CD4-positive, alpha-beta T cell treated with Interferon alpha-2 for 1 hour (primary cell): ENCODE measurements around the gene KIF18B.

ENCODE experiments used
- DNase-seq, 2 donors: peaks; one replicate each; pipeline ENCODE4 v3.0.0-alpha.2; 2020 to 2022

Gene KIF18B

GRCh38 chr17:44903012-44903685, 44.4 kb downstream of the KIF18B start:
- no peak for DNase-seq

- DNase-seq, result no peak
These were observed 45.3 kb downstream of the KIF18B start for GRCh38 chr17:44902135-44902760.

- DNase-seq, result no peak
These were observed 46.1 kb downstream of the KIF18B start for GRCh38 chr17:44901411-44901921.

- DNase-seq, result no peak
These were observed 46.7 kb downstream of the KIF18B start for GRCh38 chr17:44900894-44901293.

GRCh38 chr17:44899074-44899782, 48.3 kb downstream of the KIF18B start, which contains the start of gene EFTUD2:
Gene EFTUD2 (minus strand): TSS chr17:44899445. CDS start chr17:44894521, 4,924 bp downstream.
- DNase-seq, result peak; percentile 91 to 94

GRCh38 chr17:44898768-44899073, 48.9 kb downstream of the KIF18B start:
- DNase-seq, result peak in 1 of 2 donors; percentile 34

- no peak for DNase-seq
These were observed 52.9 kb downstream of the KIF18B start for GRCh38 chr17:44894642-44895041.

- no peak for DNase-seq
These were observed 55.3 kb downstream of the KIF18B start for GRCh38 chr17:44892250-44892649.

GRCh38 chr17:44889003-44889402, 58.6 kb downstream of the KIF18B start:
- DNase-seq, result no peak

- peak in 1 of 2 donors; percentile 31 for DNase-seq
These were observed 59.3 kb downstream of the KIF18B start for GRCh38 chr17:44887971-44888954.

GRCh38 chr17:44887016-44887415, 60.6 kb downstream of the KIF18B start:
- DNase-seq, result no peak

GRCh38 chr17:44884941-44885340, 62.6 kb downstream of the KIF18B start:
- DNase-seq, result no peak

GRCh38 chr17:44881145-44881544, 66.4 kb downstream of the KIF18B start:
- DNase-seq, result no peak

GRCh38 chr17:44880062-44880461, 67.5 kb downstream of the KIF18B start:
- DNase-seq, result no peak

GRCh38 chr17:44879376-44879775, 68.2 kb downstream of the KIF18B start:
- DNase-seq, result no peak

GRCh38 chr17:44878627-44879221, 68.8 kb downstream of the KIF18B start:
- DNase-seq, result peak; percentile 10 to 40

GRCh38 chr17:44877121-44877520, 70.5 kb downstream of the KIF18B start:
- no peak for DNase-seq

GRCh38 chr17:44875761-44876160, 71.8 kb downstream of the KIF18B start:
- DNase-seq, result no peak
